Stimulated activated CD8-positive, alpha-beta memory T cell treated with anti-CD3 and anti-CD28 coated beads, Interleukin-7, amount 100 ng/mL, for 48 hours (primary cell): ENCODE results near the gene FOSL2.

ENCODE experiments used
- DNase-seq, 2 donors: peaks; one replicate each; pipeline ENCODE4 v3.0.0-alpha.2; 2020; ENCODE audit warnings: low read depth in 1 of 2; ENCODE audit errors: extremely low read depth in 1 of 2

FOSL2 gene

GRCh38 chr2:28408764-28409599, 16.3 kb downstream of the FOSL2 start:
- DNase-seq, result peak in 1 of 2 donors; percentile 80

- no peak for DNase-seq
These were observed 18.6 kb downstream of the FOSL2 start for GRCh38 chr2:28411166-28411755.

- DNase-seq, result no peak
These were observed 19.4 kb downstream of the FOSL2 start for GRCh38 chr2:28411956-28412609.

GRCh38 chr2:28412625-28413151, 20.0 kb downstream of the FOSL2 start:
- no peak for DNase-seq

GRCh38 chr2:28413152-28413898, 20.7 kb downstream of the FOSL2 start:
- DNase-seq, result no peak

GRCh38 chr2:28413899-28414295, 21.2 kb downstream of the FOSL2 start:
- DNase-seq, result no peak

GRCh38 chr2:28414583-28414982, 21.9 kb downstream of the FOSL2 start:
- DNase-seq, result no peak

GRCh38 chr2:28415010-28415409, 22.4 kb downstream of the FOSL2 start:
- DNase-seq, result no peak

- DNase-seq, result no peak
These were observed 23.1 kb downstream of the FOSL2 start for GRCh38 chr2:28415715-28416114.

GRCh38 chr2:28419003-28419402, 26.3 kb downstream of the FOSL2 start:
- no peak for DNase-seq

GRCh38 chr2:28419443-28420270, 27.0 kb downstream of the FOSL2 start:
- no peak for DNase-seq

GRCh38 chr2:28420722-28421121, 28.1 kb downstream of the FOSL2 start:
- DNase-seq, result no peak

GRCh38 chr2:28422908-28423741, 30.5 kb downstream of the FOSL2 start:
- DNase-seq, result peak in 1 of 2 donors; percentile 43

- DNase-seq, result peak in 1 of 2 donors; percentile 30
These were observed 31.4 kb downstream of the FOSL2 start for GRCh38 chr2:28423856-28424605.

- DNase-seq, result no peak
These were observed 32.3 kb downstream of the FOSL2 start for GRCh38 chr2:28424799-28425463.

GRCh38 chr2:28425464-28425835, 32.8 kb downstream of the FOSL2 start:
- no peak for DNase-seq

GRCh38 chr2:28427741-28428415, 35.2 kb downstream of the FOSL2 start:
- DNase-seq, result no peak
